Activated CD4-positive, alpha-beta memory T cell treated with anti-CD3 and anti-CD28 coated beads, Interleukin-2, amount 10 ng/mL, durations not matched to agents 7 days and 5 days (primary cell): Measurements from ENCODE around the gene ADGRA1. TPM values are rescaled to one million over a fixed set of nuclear protein-coding genes. Genes with fewer than 3 reads are reported as not detected.
A peak's percentile ranks its signal among the peaks of the same experiment; 100 is the strongest.

Experiments
- CTCF ChIA-PET: fragments of 350-600 bp; sonication (Branson Sonifier 250); formaldehyde crosslinking; loops from one replicate; lab custom pipeline; 2021; ENCODE audit warnings: antibody characterized with exemption, inconsistent platforms; lab: Charles Lee
- POLR2A ChIA-PET: fragments of 350-600 bp; sonication (Branson Sonifier 250); formaldehyde crosslinking; loops from one replicate; lab custom pipeline; 2021; ENCODE audit warnings: antibody characterized with exemption; lab: Charles Lee
- DNase-seq: peaks from one replicate; pipeline ENCODE4 v3.0.0-alpha.2; 2020
- H3K27ac Mint-ChIP-seq: one replicate; pipeline ENCODE4 v1.8.0; 2021; ENCODE audit warnings: mild to moderate bottlenecking, mixed read lengths
- H3K27me3 Mint-ChIP-seq: one replicate; pipeline ENCODE4 v1.8.0; 2021; ENCODE audit warnings: mixed read lengths
- H3K36me3 Mint-ChIP-seq: one replicate; pipeline ENCODE4 v1.8.0; 2021; ENCODE audit warnings: low read depth, mixed read lengths
- H3K4me1 Mint-ChIP-seq: one replicate; pipeline ENCODE4 v1.8.0; 2021; ENCODE audit warnings: mixed read lengths
- H3K4me3 Mint-ChIP-seq: one replicate; pipeline ENCODE4 v1.8.0; 2021; ENCODE audit warnings: mild to moderate bottlenecking, mixed read lengths
- H3K9me3 Mint-ChIP-seq: one replicate; pipeline ENCODE4 v1.8.0; 2021; ENCODE audit warnings: mixed read lengths
- total RNA-seq, 2 experiments: library from RNA; stranded (reverse); gene quantifications; one replicate each; pipeline ENCODE4 v1.2.3, GENCODE V29; 2021

ADGRA1 gene
- total RNA-seq, 2 experiments from 2014 or later = not detected

DNA sequence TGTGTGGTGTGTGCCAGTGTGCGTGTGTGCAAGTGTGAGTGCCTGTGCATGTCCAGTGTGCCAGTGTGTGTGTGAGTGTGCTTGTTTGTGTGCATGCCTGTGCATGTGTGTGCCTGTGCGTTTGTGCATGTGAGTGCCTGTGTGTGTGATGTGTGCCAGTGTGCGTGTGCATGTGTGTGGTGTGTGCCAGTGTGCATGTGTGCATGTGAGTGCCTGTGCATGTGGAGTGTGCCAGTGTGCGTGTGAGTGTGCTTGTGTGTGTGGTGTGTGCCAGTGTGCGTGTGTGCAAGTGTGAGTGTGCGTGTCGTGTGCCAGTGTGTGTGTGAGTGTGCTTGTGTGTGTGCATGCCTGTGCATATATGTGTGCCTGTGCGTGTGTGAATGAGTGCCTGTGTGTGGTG is 33.8 kb downstream of the ADGRA1 start:
- Mint-ChIP-seq H3K9me3 (peaks cover 11% of the 10 kb centered on the region), H3K27ac (no peak overlapping the region), H3K27me3 (peaks cover 4% of the 10 kb centered on the region), H3K36me3 (no peaks in the 10 kb centered on the region), H3K4me3 (no peak overlapping the region), H3K4me1 (peaks cover 4% of the 10 kb centered on the region)
- ChIA-PET POLR2A (no interaction called here), CTCF (no interaction called here)
- no peak for DNase-seq

DNA sequence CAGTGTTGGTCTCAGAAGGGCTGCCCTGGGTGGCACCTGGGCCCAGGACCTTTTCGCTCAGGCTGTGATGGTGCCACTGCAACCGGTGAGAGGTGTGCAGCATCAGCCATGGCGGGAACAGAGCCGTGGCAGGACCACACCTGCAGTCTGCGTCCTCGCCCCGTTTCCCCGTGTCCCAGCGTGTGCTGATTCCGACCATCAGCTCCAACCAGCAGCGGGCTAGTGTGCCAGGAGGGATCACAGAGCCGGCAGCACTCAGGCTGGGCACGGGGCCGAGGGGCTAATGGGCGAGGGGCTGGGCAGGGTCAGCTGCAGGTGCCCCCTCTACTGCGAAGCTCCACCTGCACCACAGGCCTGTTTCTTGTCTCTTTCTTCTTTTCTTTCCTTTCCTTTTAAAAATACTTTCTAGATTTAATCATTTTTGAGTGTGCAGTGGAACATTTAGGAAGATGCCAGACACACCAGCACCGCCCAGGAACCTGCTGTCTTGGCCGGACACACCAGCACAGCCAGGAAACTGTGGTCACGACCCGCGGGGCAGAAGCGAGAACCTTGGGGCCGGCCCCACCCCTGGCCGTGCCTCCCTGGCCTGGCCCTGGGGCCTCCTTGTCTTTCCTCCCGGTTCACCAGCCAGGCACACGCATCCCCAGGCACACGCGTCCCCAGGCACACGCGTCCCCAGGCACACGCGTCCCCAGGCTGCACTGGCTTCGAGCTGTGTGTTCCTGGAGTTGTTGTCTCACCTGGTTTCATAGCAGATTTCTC is 34.6 kb downstream of the ADGRA1 start:
- no peak overlapping the region for H3K4me3 Mint-ChIP-seq
- H3K36me3 Mint-ChIP-seq = no peaks in the 10 kb centered on the region
- H3K27me3 Mint-ChIP-seq = peaks cover 4% of the 10 kb centered on the region
- CTCF ChIA-PET = no interaction called here
- peaks cover 4% of the 10 kb centered on the region for H3K4me1 Mint-ChIP-seq
- H3K9me3 Mint-ChIP-seq = peaks cover 11% of the 10 kb centered on the region
- no peak overlapping the region for H3K27ac Mint-ChIP-seq
- POLR2A ChIA-PET = no interaction called here
- no peak for DNase-seq

DNA sequence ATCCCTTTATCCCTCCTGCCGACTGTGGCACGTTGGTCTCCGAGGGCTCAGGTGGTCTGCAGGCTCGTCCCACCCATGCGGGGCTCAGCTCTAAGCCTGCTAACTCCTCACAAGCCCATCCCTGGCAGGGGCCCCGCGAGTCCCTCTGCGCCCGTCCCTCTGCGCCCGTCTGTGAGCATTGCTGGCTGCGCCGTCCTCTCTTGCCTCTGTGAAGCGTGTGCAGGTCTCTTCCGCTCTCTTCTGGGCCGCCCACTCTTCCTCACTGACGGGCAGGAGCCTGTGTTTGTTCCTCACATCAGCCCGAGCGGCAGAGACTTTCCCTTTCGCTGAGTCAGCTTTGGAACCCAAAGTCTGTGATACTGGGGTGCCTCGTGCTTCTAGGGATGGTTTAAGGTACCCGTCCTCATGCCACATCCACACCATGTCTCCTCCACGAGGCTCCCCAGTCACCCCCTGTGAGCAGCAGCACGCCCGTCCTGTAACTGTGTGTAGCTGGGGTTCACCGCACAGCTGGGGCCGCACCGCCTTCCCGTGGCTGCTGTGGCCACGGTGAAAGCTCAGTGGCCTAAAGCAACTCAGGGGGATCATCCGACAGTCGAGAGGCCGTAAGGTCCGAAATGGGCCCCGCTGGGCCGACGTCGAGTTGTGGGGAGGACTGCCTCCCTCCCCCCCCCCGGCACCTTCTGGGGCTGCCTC is 35.5 kb downstream of the ADGRA1 start:
- H3K4me3 Mint-ChIP-seq = no peak overlapping the region

GRCh38 chr10:133123746-133124356 is 36.1 kb downstream of the ADGRA1 start:
- Mint-ChIP-seq H3K4me1 (peaks cover 4% of the 10 kb centered on the region), H3K36me3 (no peaks in the 10 kb centered on the region), H3K27ac (no peak overlapping the region), H3K27me3 (peaks cover 4% of the 10 kb centered on the region), H3K9me3 (peaks cover 4% of the 10 kb centered on the region), H3K4me3 (no peak overlapping the region)
- ChIA-PET POLR2A (no interaction called here), CTCF (no interaction called here)
- no peak for DNase-seq

More for the DNA sequence above, 35.5 kb downstream of the ADGRA1 start:
- DNase-seq = no peak
- Mint-ChIP-seq H3K27ac (no peak overlapping the region), H3K36me3 (no peaks in the 10 kb centered on the region), H3K9me3 (peaks cover 9% of the 10 kb centered on the region), H3K4me1 (peaks cover 4% of the 10 kb centered on the region), H3K27me3 (peaks cover 4% of the 10 kb centered on the region)
- ChIA-PET CTCF (no interaction called here), POLR2A (no interaction called here)

DNA sequence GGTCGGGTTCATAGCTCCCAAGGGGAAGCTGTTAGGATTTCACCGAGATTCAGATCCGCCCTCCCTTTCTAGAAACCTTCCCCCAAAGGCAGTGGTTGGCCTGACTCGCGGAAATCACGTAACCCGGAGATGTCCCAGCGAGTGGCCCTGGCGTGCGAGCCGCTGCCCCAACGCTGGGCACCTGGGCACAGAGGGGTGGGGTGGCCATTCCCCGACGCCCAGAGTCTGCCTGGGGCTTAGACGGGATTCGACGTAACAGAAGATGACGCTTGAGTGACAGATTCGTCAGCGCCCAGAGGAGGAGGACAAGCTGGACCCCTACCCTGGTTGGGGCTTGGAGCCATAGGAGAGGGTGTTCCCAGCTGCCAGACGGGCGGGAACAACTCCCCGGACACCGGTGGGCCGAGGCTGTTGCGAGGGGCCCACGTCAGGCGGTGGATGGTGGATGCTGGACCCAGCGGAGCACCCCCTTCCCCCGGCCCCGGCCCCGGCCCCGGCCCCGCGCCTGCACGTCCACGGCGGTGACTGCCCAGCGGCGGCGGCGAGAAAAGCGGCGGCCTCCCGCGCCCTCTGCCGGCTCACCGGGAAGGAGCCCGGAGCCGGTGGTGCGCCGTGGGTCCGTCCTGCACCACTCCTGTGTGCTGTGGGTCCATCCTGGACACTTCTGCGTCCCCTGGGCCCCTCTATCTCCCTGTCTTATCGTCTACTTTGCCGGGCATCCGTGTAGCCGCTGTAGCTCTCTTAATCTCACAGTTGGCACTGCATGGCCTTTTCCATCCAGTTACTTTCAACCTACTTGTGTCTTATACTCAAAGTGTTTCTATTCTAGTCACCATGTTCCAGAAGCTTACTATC is 36.9 kb downstream of the ADGRA1 start:
- H3K4me1 Mint-ChIP-seq = peaks cover 4% of the 10 kb centered on the region
- no peak overlapping the region for H3K27ac Mint-ChIP-seq
- CTCF ChIA-PET = interaction anchor here (0.9 kb wide), 1 partner anchor 221 kb away, joined by 3 read pairs; no protein-coding TSS in a partner anchor
- H3K36me3 Mint-ChIP-seq = no peaks in the 10 kb centered on the region
- H3K9me3 Mint-ChIP-seq = no peaks in the 10 kb centered on the region
- POLR2A ChIA-PET = no interaction called here
- peaks cover 4% of the 10 kb centered on the region for H3K27me3 Mint-ChIP-seq
- DNase-seq = peak; percentile 29
- H3K4me3 Mint-ChIP-seq = no peak overlapping the region

DNA sequence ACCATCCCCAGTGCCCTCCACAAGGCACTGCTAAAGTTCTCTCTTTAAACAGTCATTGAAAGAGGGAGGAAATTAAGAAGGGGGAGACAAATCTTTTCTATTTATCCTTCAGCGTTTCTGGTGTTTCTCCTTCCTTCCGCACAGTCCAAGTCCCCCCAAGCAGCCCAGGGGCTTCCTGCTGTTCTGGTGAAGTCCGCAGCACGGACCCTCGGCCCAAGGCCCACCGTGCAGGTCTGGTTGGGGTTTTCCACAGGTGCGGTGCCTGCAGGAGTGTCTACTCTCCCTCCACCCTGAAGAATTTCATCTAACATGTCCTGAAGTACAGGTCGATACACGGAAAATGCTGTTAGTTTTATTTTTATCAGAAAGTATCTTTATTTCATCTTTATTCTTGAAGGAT is 38.2 kb downstream of the ADGRA1 start:
- Mint-ChIP-seq H3K27me3 (peaks cover 4% of the 10 kb centered on the region), H3K4me1 (peaks cover 4% of the 10 kb centered on the region), H3K36me3 (no peaks in the 10 kb centered on the region), H3K27ac (no peak overlapping the region), H3K4me3 (no peak overlapping the region), H3K9me3 (no peaks in the 10 kb centered on the region)
- ChIA-PET CTCF (no interaction called here), POLR2A (no interaction called here)
- DNase-seq = no peak

GRCh38 chr10:133126431-133127290 is 38.9 kb downstream of the ADGRA1 start:
- Mint-ChIP-seq H3K27ac (no peak overlapping the region), H3K36me3 (no peaks in the 10 kb centered on the region), H3K27me3 (peaks cover 4% of the 10 kb centered on the region), H3K4me1 (peaks cover 4% of the 10 kb centered on the region), H3K4me3 (no peak overlapping the region), H3K9me3 (no peaks in the 10 kb centered on the region)
- DNase-seq = no peak
- POLR2A ChIA-PET = no interaction called here
- CTCF ChIA-PET = no interaction called here

- Mint-ChIP-seq H3K9me3 (no peaks in the 10 kb centered on the region), H3K27ac (no peak overlapping the region), H3K4me1 (peaks cover 4% of the 10 kb centered on the region), H3K27me3 (peaks cover 4% of the 10 kb centered on the region), H3K36me3 (no peaks in the 10 kb centered on the region), H3K4me3 (no peak overlapping the region)
- POLR2A ChIA-PET = no interaction called here
- CTCF ChIA-PET = interaction anchor here (1.0 kb wide), 1 partner anchor 16 kb away, joined by 3 read pairs; no protein-coding TSS in a partner anchor
- DNase-seq = peak; percentile 47
Measured at GRCh38 chr10:133127291-133128125, 39.8 kb downstream of the ADGRA1 start.

DNA sequence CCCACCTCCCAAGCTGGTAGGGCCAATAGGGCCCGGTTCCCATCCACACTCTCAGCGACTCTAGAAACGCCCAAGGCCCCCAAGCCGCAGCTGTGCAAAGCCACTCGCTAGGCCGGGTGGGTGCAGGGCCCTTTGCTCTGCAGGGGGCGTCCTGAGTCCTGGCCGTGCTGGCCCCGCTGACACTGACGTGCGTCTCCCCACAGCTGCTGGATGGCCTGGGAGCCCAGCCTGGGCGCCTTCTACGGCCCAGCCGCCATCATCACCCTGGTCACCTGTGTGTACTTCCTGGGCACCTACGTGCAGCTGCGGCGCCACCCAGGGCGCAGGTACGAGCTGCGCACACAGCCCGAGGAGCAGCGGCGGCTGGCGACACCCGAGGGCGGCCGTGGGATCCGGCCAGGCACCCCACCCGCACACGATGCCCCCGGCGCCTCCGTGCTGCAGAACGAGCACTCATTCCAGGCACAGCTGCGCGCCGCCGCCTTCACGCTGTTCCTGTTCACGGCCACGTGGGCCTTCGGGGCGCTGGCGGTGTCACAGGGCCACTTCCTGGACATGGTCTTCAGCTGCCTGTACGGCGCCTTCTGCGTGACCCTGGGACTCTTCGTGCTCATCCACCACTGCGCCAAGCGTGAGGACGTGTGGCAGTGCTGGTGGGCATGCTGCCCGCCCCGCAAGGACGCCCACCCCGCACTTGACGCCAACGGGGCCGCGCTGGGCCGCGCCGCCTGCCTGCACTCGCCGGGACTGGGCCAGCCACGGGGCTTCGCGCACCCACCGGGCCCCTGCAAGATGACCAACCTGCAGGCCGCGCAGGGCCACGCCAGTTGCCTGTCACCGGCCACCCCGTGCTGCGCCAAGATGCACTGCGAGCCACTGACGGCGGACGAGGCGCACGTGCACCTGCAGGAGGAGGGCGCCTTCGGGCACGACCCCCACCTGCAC is 40.7 kb downstream of the ADGRA1 start:
- H3K36me3 Mint-ChIP-seq = no peaks in the 10 kb centered on the region
- no peak for DNase-seq
- ChIA-PET CTCF (interaction anchor here (1.0 kb wide), 1 partner anchor 15 kb away, joined by 3 read pairs; no protein-coding TSS in a partner anchor), POLR2A (no interaction called here)
- no peak overlapping the region for H3K4me3 Mint-ChIP-seq
- peaks cover 4% of the 10 kb centered on the region for H3K27me3 Mint-ChIP-seq
- peaks cover 1% of the 10 kb centered on the region for H3K4me1 Mint-ChIP-seq
- no peaks in the 10 kb centered on the region for H3K9me3 Mint-ChIP-seq
- H3K27ac Mint-ChIP-seq = no peak overlapping the region

DNA sequence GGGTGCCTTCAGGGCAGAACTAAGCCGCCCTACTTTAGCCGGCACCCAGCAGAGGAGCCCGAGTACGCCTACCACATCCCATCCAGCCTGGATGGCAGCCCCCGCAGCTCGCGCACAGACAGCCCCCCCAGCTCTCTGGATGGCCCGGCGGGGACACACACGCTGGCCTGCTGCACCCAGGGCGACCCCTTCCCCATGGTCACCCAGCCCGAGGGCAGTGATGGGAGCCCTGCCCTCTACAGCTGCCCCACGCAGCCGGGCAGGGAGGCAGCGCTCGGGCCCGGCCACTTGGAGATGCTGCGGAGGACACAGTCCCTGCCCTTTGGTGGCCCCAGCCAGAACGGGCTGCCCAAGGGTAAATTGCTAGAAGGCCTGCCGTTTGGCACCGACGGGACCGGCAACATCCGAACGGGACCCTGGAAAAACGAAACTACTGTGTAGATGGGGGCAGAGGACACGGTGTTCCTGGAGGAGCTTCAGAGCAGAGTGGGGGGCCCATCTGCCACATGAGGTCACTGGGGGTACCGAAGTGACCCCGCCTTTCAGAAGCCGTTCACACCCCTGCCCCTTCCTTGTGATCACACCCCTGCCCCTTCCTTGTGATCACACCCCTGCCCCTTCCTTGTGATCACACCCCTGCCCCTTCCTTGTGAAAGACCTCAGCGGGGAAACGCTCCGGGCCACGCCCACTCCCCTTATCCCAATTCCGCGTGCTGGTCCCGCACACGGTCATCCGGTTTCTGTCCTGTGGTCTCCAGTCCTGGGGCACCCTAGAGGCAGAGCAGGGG is 41.5 kb downstream of the ADGRA1 start:
- H3K4me1 Mint-ChIP-seq = peaks cover 1% of the 10 kb centered on the region
- peaks cover 4% of the 10 kb centered on the region for H3K27me3 Mint-ChIP-seq
- POLR2A ChIA-PET = no interaction called here
- no peak for DNase-seq
- no peaks in the 10 kb centered on the region for H3K9me3 Mint-ChIP-seq
- H3K36me3 Mint-ChIP-seq = no peaks in the 10 kb centered on the region
- CTCF ChIA-PET = no interaction called here
- no peak overlapping the region for H3K4me3 Mint-ChIP-seq
- H3K27ac Mint-ChIP-seq = no peak overlapping the region
